A673 (cell line): Measurements from ENCODE around the gene INPP4B.
"Not testable (repeated sequence)": the region's sequence is repeated elsewhere in the genome, so short reads cannot be mapped to it uniquely, and the experiment has no call there.

Experiments used
- EZH2 ChIP-seq: fragments of 200-600 bp; sonication (generic); IDR thresholded peaks from 2 replicates; pipeline ENCODE4 v1.6.1; 2017; ENCODE audit warnings: borderline replicate concordance, low read depth, mild to moderate bottlenecking, mixed read lengths, antibody characterized with exemption, low read length; ENCODE audit not compliant: poor library complexity, severe bottlenecking
- TF ChIP-seq, protein P1 (sequence below): fragments of 300-800, 200-600 bp; sonication (generic); conservative IDR thresholded peaks from 2 replicates; pipeline ENCODE4 v1.5.1; 2017; ENCODE audit warnings: low read depth, mild to moderate bottlenecking, antibody characterized with exemption, low read length, moderate library complexity, mixed read lengths

DNA sequence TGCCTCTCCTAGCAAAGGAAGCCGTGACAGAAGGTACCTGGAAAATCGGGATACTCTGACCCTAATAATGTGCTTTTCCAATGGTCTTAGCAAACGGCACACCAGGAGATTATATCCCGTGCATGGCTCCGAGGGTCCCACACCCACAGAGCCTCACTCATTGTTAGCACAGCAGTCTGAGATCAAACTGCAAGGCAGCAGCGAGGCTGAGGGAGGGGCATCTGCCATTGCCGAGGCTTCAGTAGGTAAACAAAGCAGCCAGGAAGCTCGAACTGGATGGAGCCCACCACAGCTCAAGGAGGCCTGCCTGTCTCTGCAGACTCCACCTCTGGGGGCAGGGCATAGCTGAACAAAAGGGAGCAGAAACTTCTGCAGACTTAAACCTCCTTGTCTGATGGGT lies 779.5 kb downstream of the INPP4B start:
- TF ChIP-seq, protein P1, sequence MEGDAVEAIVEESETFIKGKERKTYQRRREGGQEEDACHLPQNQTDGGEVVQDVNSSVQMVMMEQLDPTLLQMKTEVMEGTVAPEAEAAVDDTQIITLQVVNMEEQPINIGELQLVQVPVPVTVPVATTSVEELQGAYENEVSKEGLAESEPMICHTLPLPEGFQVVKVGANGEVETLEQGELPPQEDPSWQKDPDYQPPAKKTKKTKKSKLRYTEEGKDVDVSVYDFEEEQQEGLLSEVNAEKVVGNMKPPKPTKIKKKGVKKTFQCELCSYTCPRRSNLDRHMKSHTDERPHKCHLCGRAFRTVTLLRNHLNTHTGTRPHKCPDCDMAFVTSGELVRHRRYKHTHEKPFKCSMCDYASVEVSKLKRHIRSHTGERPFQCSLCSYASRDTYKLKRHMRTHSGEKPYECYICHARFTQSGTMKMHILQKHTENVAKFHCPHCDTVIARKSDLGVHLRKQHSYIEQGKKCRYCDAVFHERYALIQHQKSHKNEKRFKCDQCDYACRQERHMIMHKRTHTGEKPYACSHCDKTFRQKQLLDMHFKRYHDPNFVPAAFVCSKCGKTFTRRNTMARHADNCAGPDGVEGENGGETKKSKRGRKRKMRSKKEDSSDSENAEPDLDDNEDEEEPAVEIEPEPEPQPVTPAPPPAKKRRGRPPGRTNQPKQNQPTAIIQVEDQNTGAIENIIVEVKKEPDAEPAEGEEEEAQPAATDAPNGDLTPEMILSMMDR = not testable (repeated sequence)
- not testable (repeated sequence) for TF ChIP-seq EZH2
